Smooth muscle cell (in vitro differentiated cells): ENCODE results near the gene CKS1B. TPM values are rescaled to one million over a fixed set of nuclear protein-coding genes. Genes with fewer than 3 reads are reported as not detected.

Source experiments
- DNase-seq: peaks from one replicate; lab custom pipeline; 2025; ENCODE audit not compliant: unreplicated experiment; lab: John Stamatoyannopoulos, UW
- H2AFZ ChIP-seq: fragments of 200-600 bp; sonication (generic); 2 replicates; pipeline ENCODE4 v1.6.0; 2016; ENCODE audit warnings: antibody characterized with exemption, low read depth, mild to moderate bottlenecking
- H3F3A ChIP-seq: fragments of 200-600 bp; sonication (generic); 2 replicates; pipeline ENCODE4 v1.6.0; 2017; ENCODE audit warnings: antibody characterized with exemption, low read depth
- H3K27ac ChIP-seq: fragments of 200-600 bp; sonication (generic); 2 replicates; pipeline ENCODE4 v1.5.1; 2016; ENCODE audit warnings: low read depth, mild to moderate bottlenecking
- H3K27me3 ChIP-seq: fragments of 200-600 bp; sonication (generic); 2 replicates; pipeline ENCODE4 v1.6.1; 2016; ENCODE audit warnings: low read depth, mild to moderate bottlenecking
- H3K36me3 ChIP-seq: fragments of 200-600 bp; sonication (generic); 2 replicates; pipeline ENCODE4 v1.5.1; 2016; ENCODE audit warnings: low read depth
- H3K4me1 ChIP-seq: fragments of 200-600 bp; sonication (generic); 2 replicates; pipeline ENCODE4 v1.5.1; 2016; ENCODE audit warnings: low read depth
- H3K4me2 ChIP-seq: fragments of 200-600 bp; sonication (generic); 2 replicates; pipeline ENCODE4 v1.6.0; 2016; ENCODE audit warnings: mild to moderate bottlenecking
- H3K4me3 ChIP-seq: fragments of 200-600 bp; sonication (generic); 2 replicates; pipeline ENCODE4 v1.5.1; 2016; ENCODE audit warnings: mild to moderate bottlenecking
- H3K79me2 ChIP-seq: fragments of 200-600 bp; sonication (generic); 2 replicates; pipeline ENCODE4 v1.6.0; 2016; ENCODE audit warnings: low read depth, mild to moderate bottlenecking
- H3K9ac ChIP-seq: fragments of 200-600 bp; sonication (generic); 2 replicates; pipeline ENCODE4 v1.6.0; 2016; ENCODE audit warnings: low read depth
- H3K9me3 ChIP-seq: fragments of 200-600 bp; sonication (generic); replicated peaks from 2 replicates; pipeline ENCODE4 v1.5.1; 2016; ENCODE audit warnings: low read depth
- H4K20me1 ChIP-seq: fragments of 200-600 bp; sonication (generic); 2 replicates; pipeline ENCODE4 v1.6.0; 2016; ENCODE audit warnings: low read depth
- CTCF ChIP-seq: fragments of 200-600 bp; sonication (generic); IDR thresholded peaks from 2 replicates; pipeline ENCODE4 v1.5.1; 2017; ENCODE audit warnings: borderline replicate concordance, mild to moderate bottlenecking, antibody characterized with exemption; ENCODE audit not compliant: insufficient read depth, poor library complexity, severe bottlenecking
- WGBS: methylation state at CpG from one replicate; pipeline ENCODE4 v1.1.7; 2016; ENCODE audit warnings: low lambda C conversion rate; 5-methylcytosine and 5-hydroxymethylcytosine counted together
- polyA plus RNA-seq: library from polyadenylated mRNA; unstranded; fragments of >200 nt; fragmentation: Nextera tagmentation; extraction: Ambion mirVana; gene quantifications from 2 replicates; pipeline ENCODE4 v1.2.1, GENCODE V29; 2016
- total RNA-seq: library from RNA; depleted of rRNA; stranded (reverse); fragments of >200 nt; gene quantifications from 2 replicates; pipeline ENCODE4 v1.2.3, GENCODE V29; 2014

The CKS1B gene
- total and polyA plus RNA-seq, 2 experiments from 2014 or later: 41.6 to 116 TPM

GRCh38 chr1:155022136-155022926 lies 47.9 kb downstream of the CKS1B start:
- Histone ChIP-seq H3K79me2 (no peaks in the 10 kb centered on the region), H2AFZ (no peak overlapping the region), H3K36me3 (no peaks in the 10 kb centered on the region), H3F3A (no peaks in the 10 kb centered on the region), H3K4me3 (no peak overlapping the region), H3K27me3 (no peaks in the 10 kb centered on the region), H4K20me1 (no peaks in the 10 kb centered on the region), H3K9me3 (no peaks in the 10 kb centered on the region), H3K4me1 (peaks cover 4% of the 10 kb centered on the region), H3K4me2 (no peak overlapping the region), H3K27ac (no peak overlapping the region), H3K9ac (no peak overlapping the region)
- 85% methylated on average over 8 of the region's 8 CpGs for WGBS
- no peak for TF ChIP-seq CTCF
- no peak for DNase-seq

GRCh38 chr1:155022927-155023236 lies 48.4 kb downstream of the CKS1B start:
- Histone ChIP-seq H3K4me1 (peaks cover 4% of the 10 kb centered on the region), H3K79me2 (no peaks in the 10 kb centered on the region), H3K4me3 (no peak overlapping the region), H3K36me3 (no peaks in the 10 kb centered on the region), H4K20me1 (no peaks in the 10 kb centered on the region), H3F3A (no peaks in the 10 kb centered on the region), H3K27me3 (no peaks in the 10 kb centered on the region), H3K4me2 (no peak overlapping the region), H2AFZ (no peak overlapping the region), H3K9ac (no peak overlapping the region), H3K27ac (no peak overlapping the region), H3K9me3 (no peaks in the 10 kb centered on the region)
- 75% methylated on average over 4 of the region's 4 CpGs for WGBS
- DNase-seq: no peak
- TF ChIP-seq CTCF: no peak

GRCh38 chr1:155023627-155024026 lies 49.1 kb downstream of the CKS1B start:
- Histone ChIP-seq H3K27me3 (no peaks in the 10 kb centered on the region), H3K36me3 (no peaks in the 10 kb centered on the region), H3K4me2 (no peak overlapping the region), H3K79me2 (no peaks in the 10 kb centered on the region), H2AFZ (no peak overlapping the region), H3K27ac (no peak overlapping the region), H3K9ac (no peak overlapping the region), H3K4me3 (no peak overlapping the region), H3K9me3 (no peaks in the 10 kb centered on the region), H3K4me1 (peaks cover 4% of the 10 kb centered on the region), H4K20me1 (no peaks in the 10 kb centered on the region), H3F3A (no peaks in the 10 kb centered on the region)
- no peak for TF ChIP-seq CTCF
- DNase-seq: no peak
- 88% methylated on average over 5 of the region's 5 CpGs for WGBS

GRCh38 chr1:155024315-155024714 lies 49.8 kb downstream of the CKS1B start:
- H3K27ac ChIP-seq: no peak overlapping the region
- H3K9ac ChIP-seq: no peak overlapping the region
- no peaks in the 10 kb centered on the region for H3K27me3 ChIP-seq
- H3K9me3 ChIP-seq: no peaks in the 10 kb centered on the region
- no peak for TF ChIP-seq CTCF
- 92% methylated on average over 9 of the region's 9 CpGs for WGBS
- no peak overlapping the region for H2AFZ ChIP-seq
- H3K4me2 ChIP-seq: no peak overlapping the region
- no peaks in the 10 kb centered on the region for H3F3A ChIP-seq
- H3K36me3 ChIP-seq: no peaks in the 10 kb centered on the region
- DNase-seq: no peak
- H3K4me3 ChIP-seq: no peak overlapping the region
- H3K4me1 ChIP-seq: no peaks in the 10 kb centered on the region
- no peaks in the 10 kb centered on the region for H3K79me2 ChIP-seq
- no peaks in the 10 kb centered on the region for H4K20me1 ChIP-seq
